Kidney (tissue), 14 donors: ENCODE data around the gene TTLL7. TPM values are rescaled to one million over a fixed set of nuclear protein-coding genes. Genes with fewer than 3 reads are reported as not detected.

Experiments
- DNase-seq, 5 donors: peaks; one replicate each; pipeline ENCODE4 v3.0.0-alpha.2; 2013 to 2020
- FAIRE-seq: peaks from 2 replicates; lab custom pipeline; 2012; peaks lifted over from hg19 to GRCh38; lab: Jason Lieb, UNC
- H3K27ac ChIP-seq, 2 donors: one replicate each; pipeline ENCODE4 v1.7.0; 2013; ENCODE audit warnings: low read depth in 2 of 2, low read length in 2 of 2, inconsistent platforms in 1 of 2
- H3K27me3 ChIP-seq: one replicate; pipeline ENCODE4 v1.7.1; 2013; ENCODE audit warnings: low read length, inconsistent platforms; ENCODE audit not compliant: control insufficient read depth, insufficient read depth
- H3K36me3 ChIP-seq, 3 donors: one replicate each; pipeline versions ENCODE4 v1.7.0 to v1.7.1; 2013; ENCODE audit warnings: low read length in 3 of 3, control low read depth in 1 of 3, inconsistent platforms in 1 of 3; ENCODE audit not compliant: insufficient read depth in 3 of 3, control insufficient read depth in 2 of 3
- H3K4me1 ChIP-seq, 3 donors: one replicate each; pipeline versions ENCODE4 v1.7.0 to v1.7.1; 2013; ENCODE audit warnings: low read length in 3 of 3, inconsistent platforms in 1 of 3, low read depth in 1 of 3; ENCODE audit not compliant: control insufficient read depth in 2 of 3, insufficient read depth in 2 of 3
- H3K4me3 ChIP-seq, 3 donors: one replicate each; pipeline versions ENCODE4 v1.7.0 to v1.8.1; 2013; ENCODE audit warnings: low read length in 3 of 3, control low read depth in 1 of 3, inconsistent platforms in 1 of 3
- H3K9ac ChIP-seq, 3 donors: one replicate each; pipeline versions ENCODE4 v1.7.0 to v1.7.1; 2013; ENCODE audit warnings: low read length in 3 of 3, control low read depth in 1 of 3, inconsistent platforms in 1 of 3
- H3K9me3 ChIP-seq, 3 donors: one replicate each; pipeline versions ENCODE4 v1.7.0 to v1.7.1; 2013; ENCODE audit warnings: low read length in 3 of 3, control low read depth in 1 of 3, inconsistent platforms in 1 of 3; ENCODE audit not compliant: control insufficient read depth in 2 of 3, insufficient read depth in 1 of 3
- intact Hi-C: fragments of 100-400 bp; cut with DNase I; formaldehyde crosslinking; loops from one replicate; pipeline ENCODE4 v1.11.1; 2022
- polyA plus RNA-seq: library from polyadenylated mRNA; stranded (reverse); fragments of 350-450 nt; fragmentation: Illumina TruSeq; extraction: RNeasy Lipid Tissue Mini Kit (QIAGEN cat#74804); gene quantifications from one replicate; pipeline ENCODE4 v1.2.3, GENCODE V29; 2014; ENCODE audit warnings: low read depth, low replicate concordance; ENCODE audit not compliant: insufficient read depth
- total RNA-seq: library from RNA; stranded (reverse); fragmentation: NEBNext Ultra II Directional; extraction: Animal tissue kit (Norgen Biotek cat#: 25700); gene quantifications from one replicate; pipeline ENCODE4 v1.2.1, GENCODE V29; 2021
- TF ChIP-seq, protein P1 (sequence below): IDR thresholded peaks from 3 replicates; pipeline ENCODE4 v1.5.1; 2012; ENCODE audit warnings: mild to moderate bottlenecking, moderate library complexity, borderline replicate concordance; ENCODE audit not compliant: insufficient read depth; ENCODE audit errors: extremely low read depth
- donor health status: control.
- donor health status: control.
- donor health status: control.
- donor health status: control.
- donor health status: control.
- donor health status: DM: yes; HTN: yes; CAD: no.
- donor health status: Normal renal cell carcinoma (clear cell type).

TTLL7 gene
- total and polyA plus RNA-seq, 2 donors from 2014 or later, result 2.3 to 7.0 TPM

DNA sequence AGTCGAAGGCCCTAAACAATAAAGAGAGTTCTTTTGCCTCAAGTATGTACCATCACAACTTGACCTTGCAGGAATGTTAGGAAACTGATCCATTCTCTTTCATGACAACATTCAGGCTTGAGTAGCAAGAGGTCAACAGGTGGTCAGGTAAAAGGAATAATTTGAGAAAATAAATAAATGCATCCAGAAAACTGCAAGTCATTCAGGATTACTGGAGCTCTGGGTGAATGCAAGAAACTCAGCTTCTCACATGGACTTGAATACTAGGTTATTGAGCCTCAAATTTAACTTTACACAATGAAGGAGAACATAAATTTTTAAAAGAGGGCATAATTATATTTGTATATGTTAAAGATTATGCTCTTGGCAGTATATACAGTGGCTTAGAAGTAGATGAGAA is 76.5 kb downstream of the TTLL7 start:
- no peaks in the 10 kb centered on the region for H3K36me3 ChIP-seq
- H3K27ac ChIP-seq, result no peak overlapping the region
- intact Hi-C loops, result no loop called here
- no peak overlapping the region for H3K4me3 ChIP-seq
- H3K4me1 ChIP-seq, result no peaks in the 10 kb centered on the region
- no peak for FAIRE-seq
- no peak for DNase-seq
- H3K27me3 ChIP-seq, result no peaks in the 10 kb centered on the region
- H3K9me3 ChIP-seq, result no peaks in the 10 kb centered on the region
- TF ChIP-seq, protein P1, sequence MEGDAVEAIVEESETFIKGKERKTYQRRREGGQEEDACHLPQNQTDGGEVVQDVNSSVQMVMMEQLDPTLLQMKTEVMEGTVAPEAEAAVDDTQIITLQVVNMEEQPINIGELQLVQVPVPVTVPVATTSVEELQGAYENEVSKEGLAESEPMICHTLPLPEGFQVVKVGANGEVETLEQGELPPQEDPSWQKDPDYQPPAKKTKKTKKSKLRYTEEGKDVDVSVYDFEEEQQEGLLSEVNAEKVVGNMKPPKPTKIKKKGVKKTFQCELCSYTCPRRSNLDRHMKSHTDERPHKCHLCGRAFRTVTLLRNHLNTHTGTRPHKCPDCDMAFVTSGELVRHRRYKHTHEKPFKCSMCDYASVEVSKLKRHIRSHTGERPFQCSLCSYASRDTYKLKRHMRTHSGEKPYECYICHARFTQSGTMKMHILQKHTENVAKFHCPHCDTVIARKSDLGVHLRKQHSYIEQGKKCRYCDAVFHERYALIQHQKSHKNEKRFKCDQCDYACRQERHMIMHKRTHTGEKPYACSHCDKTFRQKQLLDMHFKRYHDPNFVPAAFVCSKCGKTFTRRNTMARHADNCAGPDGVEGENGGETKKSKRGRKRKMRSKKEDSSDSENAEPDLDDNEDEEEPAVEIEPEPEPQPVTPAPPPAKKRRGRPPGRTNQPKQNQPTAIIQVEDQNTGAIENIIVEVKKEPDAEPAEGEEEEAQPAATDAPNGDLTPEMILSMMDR, result no peak
- H3K9ac ChIP-seq, result no peak overlapping the region

DNA sequence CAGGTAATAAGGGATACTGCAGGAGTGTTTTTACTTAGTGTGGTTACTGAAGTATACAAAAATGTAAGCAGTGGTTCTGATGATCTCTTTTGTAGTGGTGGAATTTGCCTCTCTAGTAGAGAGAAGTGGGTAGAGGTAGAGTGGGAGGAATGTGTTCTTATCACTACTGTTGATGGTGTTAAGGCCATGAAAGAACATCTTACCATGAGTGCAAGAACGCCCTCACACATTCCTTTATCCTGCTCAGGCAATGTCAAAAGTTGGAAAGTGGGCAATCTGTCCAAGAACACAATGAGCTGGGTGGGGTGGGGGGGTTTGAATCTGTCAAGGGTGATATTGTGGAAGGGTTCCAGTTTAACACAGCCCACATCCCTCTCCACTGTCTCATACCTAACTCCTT is 78.6 kb downstream of the TTLL7 start:
- no peaks in the 10 kb centered on the region for H3K36me3 ChIP-seq
- no peaks in the 10 kb centered on the region for H3K27me3 ChIP-seq
- FAIRE-seq (no peak), DNase-seq (no peak)
- no peak overlapping the region for H3K9ac ChIP-seq
- TF ChIP-seq, protein P1, result no peak
- H3K27ac ChIP-seq, result no peak overlapping the region
- H3K9me3 ChIP-seq, result no peaks in the 10 kb centered on the region
- intact Hi-C loops, result no loop called here
- no peaks in the 10 kb centered on the region for H3K4me1 ChIP-seq
- H3K4me3 ChIP-seq, result no peak overlapping the region

DNA sequence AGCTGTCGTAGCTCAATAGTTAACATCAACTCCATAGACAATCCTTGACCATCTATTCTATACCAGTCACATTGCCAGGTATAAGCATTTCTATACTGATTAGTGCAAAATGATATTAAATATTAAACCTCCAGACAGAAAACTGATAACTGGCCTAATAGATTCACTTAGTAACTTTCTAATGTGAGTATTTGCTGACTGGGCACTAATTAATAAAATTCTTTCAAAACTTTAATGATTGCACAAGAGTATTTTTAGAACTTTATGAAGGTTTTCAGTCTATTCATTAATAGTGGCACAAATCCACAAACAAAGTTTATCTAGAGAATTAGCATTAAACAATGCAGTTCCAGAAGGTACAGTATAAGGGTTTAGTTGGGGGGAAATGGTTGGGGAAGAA is 79.1 kb downstream of the TTLL7 start:
- TF ChIP-seq, protein P1, result no peak
- no peak for DNase-seq
- H3K27me3 ChIP-seq, result no peaks in the 10 kb centered on the region
- no peak overlapping the region for H3K27ac ChIP-seq
- intact Hi-C loops, result no loop called here
- no peaks in the 10 kb centered on the region for H3K4me1 ChIP-seq
- peaks cover 0 to 2% (median 0%) of the 10 kb centered on the region in 3 donors for H3K9me3 ChIP-seq
- no peak overlapping the region for H3K9ac ChIP-seq
- H3K36me3 ChIP-seq, result no peaks in the 10 kb centered on the region
- no peak overlapping the region for H3K4me3 ChIP-seq
- no peak for FAIRE-seq

DNA sequence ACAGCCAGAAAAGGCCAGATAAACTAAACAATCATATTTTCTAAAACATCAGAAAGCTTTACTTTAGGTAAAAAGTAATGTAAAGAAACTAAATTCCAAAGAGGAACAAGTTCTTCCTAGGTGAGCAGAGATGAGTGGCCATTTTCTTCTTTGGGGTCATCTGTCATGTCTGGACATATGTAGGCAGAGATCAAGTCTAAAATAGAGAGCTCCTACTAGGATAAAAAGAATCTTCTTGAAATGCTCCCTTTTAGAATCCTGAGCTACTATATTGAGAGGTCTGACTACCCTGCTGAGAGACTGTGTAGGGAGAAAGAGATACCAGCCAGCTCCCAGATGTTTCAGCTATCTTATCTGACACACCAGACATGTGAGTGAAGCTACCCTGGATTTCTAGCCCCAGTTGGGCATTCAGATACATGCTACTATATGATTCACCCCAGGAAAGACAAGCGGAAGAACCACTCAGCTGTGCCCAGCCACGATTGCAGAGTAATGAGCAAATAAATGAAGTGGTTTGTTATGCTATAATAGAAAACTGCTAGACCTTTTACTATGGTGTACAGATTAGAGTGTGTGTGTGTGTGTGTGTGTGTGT is 80.1 kb downstream of the TTLL7 start:
- DNase-seq, result no peak
- no peak overlapping the region for H3K27ac ChIP-seq
- no peak overlapping the region for H3K9ac ChIP-seq
- FAIRE-seq, result no peak
- no peaks in the 10 kb centered on the region for H3K36me3 ChIP-seq
- intact Hi-C loops, result no loop called here
- no peaks in the 10 kb centered on the region for H3K27me3 ChIP-seq
- TF ChIP-seq, protein P1, result no peak
- peaks cover 0 to 3% (median 0%) of the 10 kb centered on the region in 3 donors for H3K9me3 ChIP-seq
- no peaks in the 10 kb centered on the region for H3K4me1 ChIP-seq
- no peak overlapping the region for H3K4me3 ChIP-seq
